OCI-LY7 (cell line): ENCODE results near the gene CUX1. TPM values are rescaled to one million over a fixed set of nuclear protein-coding genes. Genes with fewer than 3 reads are reported as not detected.

Source experiments
- BruUV-seq: library from RNA; stranded (reverse); fragments of 400-500 nt; replicated peaks from 2 replicates; lab custom pipeline; 2021; lab: Mats Ljungman, UMichigan
- CTCF ChIA-PET: fragments of 300-600 bp; sonication (Branson Sonifier 250); formaldehyde crosslinking; loops from one replicate; lab custom pipeline; 2022; ENCODE audit warnings: antibody characterized with exemption; ENCODE audit not compliant: unreplicated experiment; lab: Charles Lee
- POLR2A ChIA-PET: fragments of 300-600 bp; sonication (Branson Sonifier 250); formaldehyde crosslinking; loops from one replicate; lab custom pipeline; 2022; ENCODE audit warnings: antibody characterized with exemption; lab: Charles Lee
- DNase-seq: peaks from one replicate; pipeline ENCODE4 v3.0.0-alpha.2; 2015; ENCODE audit warnings: low spot score
- H2AFZ ChIP-seq: fragments of 200-600 bp; sonication (generic), shearing (Covaris generic); 2 replicates; pipeline ENCODE4 v1.6.1; 2014; ENCODE audit warnings: mild to moderate bottlenecking, antibody characterized with exemption, low read length, moderate library complexity
- H3K27ac ChIP-seq: fragments of 200-600 bp; sonication (generic); 2 replicates; pipeline ENCODE4 v1.5.1; 2014; ENCODE audit warnings: mixed run types, low read depth, mild to moderate bottlenecking, moderate library complexity, low read length, inconsistent platforms; ENCODE audit not compliant: poor library complexity, severe bottlenecking
- H3K36me3 ChIP-seq: fragments of 200-600 bp; sonication (generic); 2 replicates; pipeline ENCODE4 v1.6.1; 2014; ENCODE audit warnings: mild to moderate bottlenecking, antibody characterized with exemption, low read length, moderate library complexity, mixed read lengths; ENCODE audit not compliant: insufficient read depth
- H3K4me1 ChIP-seq: fragments of 200-600 bp; sonication (generic); 2 replicates; pipeline ENCODE4 v1.5.1; 2014; ENCODE audit warnings: mild to moderate bottlenecking, low read length; ENCODE audit not compliant: insufficient read depth, poor library complexity, severe bottlenecking
- H3K4me2 ChIP-seq: fragments of 200-600 bp; sonication (generic); 2 replicates; pipeline ENCODE4 v1.6.1; 2014; ENCODE audit warnings: mild to moderate bottlenecking, low read length
- H3K4me3 ChIP-seq: fragments of 200-600 bp; sonication (generic); 2 replicates; pipeline ENCODE4 v1.5.1; 2014; ENCODE audit warnings: mild to moderate bottlenecking, low read depth, low read length; ENCODE audit not compliant: poor library complexity, severe bottlenecking
- H3K79me2 ChIP-seq: fragments of 200-600 bp; sonication (generic); 2 replicates; pipeline ENCODE4 v1.6.1; 2016; ENCODE audit warnings: low read depth, mild to moderate bottlenecking, low read length, moderate library complexity, mixed read lengths; ENCODE audit not compliant: insufficient read depth
- H3K9me2 ChIP-seq: fragments of 200-600 bp; sonication (generic); 2 replicates; pipeline ENCODE4 v1.6.1; 2016; ENCODE audit warnings: mild to moderate bottlenecking, low read length, mixed read lengths; ENCODE audit not compliant: insufficient read depth
- H3K9me3 ChIP-seq: fragments of 200-600 bp; sonication (generic); 2 replicates; pipeline ENCODE4 v1.6.1; 2014; ENCODE audit warnings: mild to moderate bottlenecking, mixed run types, low read length, mixed read lengths
- H4K20me1 ChIP-seq: fragments of 200-600 bp; sonication (generic); 2 replicates; pipeline ENCODE4 v1.6.1; 2014; ENCODE audit warnings: mild to moderate bottlenecking, antibody characterized with exemption, low read length, moderate library complexity, mixed read lengths; ENCODE audit not compliant: insufficient read depth
- CTCF ChIP-seq: fragments of 200-600 bp; sonication (generic); conservative IDR thresholded peaks from 2 replicates; pipeline ENCODE4 v1.5.1; 2014; ENCODE audit warnings: mild to moderate bottlenecking, antibody characterized with exemption, low read length, moderate library complexity, mixed read lengths
- EZH2phosphoT487 ChIP-seq: fragments of 200-600 bp; sonication (generic); IDR thresholded peaks from 2 replicates; pipeline ENCODE4 v1.6.1; 2018; ENCODE audit warnings: low read depth, borderline replicate concordance, mild to moderate bottlenecking, mixed run types, antibody characterized with exemption, low read length, moderate library complexity, mixed read lengths
- intact Hi-C: fragments of 100-400 bp; cut with micrococcal nuclease; formaldehyde crosslinking; loops from one replicate; pipeline ENCODE4 v1.10.0; 2022; ENCODE audit not compliant: unreplicated experiment
- total RNA-seq, 2 experiments: library from RNA; depleted of rRNA in 1 of 2; stranded (reverse); fragments of >200 nt in 1 of 2; shearing (Covaris generic) in 1 of 2; gene quantifications; 2 replicates each; pipeline ENCODE4 v1.2.3, GENCODE V29; 2014 to 2022

Gene CUX1
- total RNA-seq, 2 experiments from 2014 or later: 143 to 199 TPM

DNA sequence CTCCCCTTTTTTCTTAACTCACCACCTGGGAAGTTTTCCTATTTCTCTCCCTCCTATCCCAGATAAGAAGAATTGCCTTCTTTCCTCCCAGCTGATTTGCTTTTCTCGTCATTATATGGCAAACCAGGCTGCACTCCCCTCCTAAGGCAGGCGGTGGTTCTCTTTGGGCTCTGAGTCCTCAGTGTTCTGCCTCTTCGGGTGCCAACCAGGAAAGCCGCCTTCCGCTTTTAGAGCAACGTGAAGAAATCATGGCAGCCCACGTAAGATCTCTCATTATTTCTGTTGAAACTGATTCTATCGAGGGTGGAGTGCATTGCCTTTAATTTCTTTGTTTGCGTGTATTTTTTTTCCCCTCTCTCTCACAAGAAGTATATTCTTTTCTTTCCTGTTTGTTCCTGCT lies 141.9 kb downstream of the CUX1 start:
- no TSS peak for BruUV-seq
- no peak for TF ChIP-seq EZH2phosphoT487
- intact Hi-C loops: no loop called here
- H2AFZ ChIP-seq: no peak overlapping the region
- peaks cover 63% of the 10 kb centered on the region for H3K36me3 ChIP-seq
- no peak overlapping the region for H3K4me3 ChIP-seq
- no peaks in the 10 kb centered on the region for H3K9me3 ChIP-seq
- H3K9me2 ChIP-seq: no peaks in the 10 kb centered on the region
- DNase-seq: no peak
- no peaks in the 10 kb centered on the region for H4K20me1 ChIP-seq
- peak overlapping the region; percentile 54 for H3K27ac ChIP-seq
- H3K4me2 ChIP-seq: no peak overlapping the region
- H3K4me1 ChIP-seq: peaks cover 45% of the 10 kb centered on the region
- peaks cover 98% of the 10 kb centered on the region for H3K79me2 ChIP-seq
- ChIA-PET POLR2A (interaction anchor here (0.7 kb wide), 1 partner anchor 84 kb away, joined by 6 read pairs; no protein-coding TSS in a partner anchor), CTCF (interaction anchor here (0.5 kb wide), 1 partner anchor 21 kb away, joined by 3 read pairs; no protein-coding TSS in a partner anchor)

- Histone ChIP-seq H3K4me1 (peaks cover 40% of the 10 kb centered on the region), H3K4me3 (no peak overlapping the region), H4K20me1 (no peaks in the 10 kb centered on the region), H3K9me3 (no peaks in the 10 kb centered on the region), H3K27ac (no peak overlapping the region), H3K79me2 (peaks cover 98% of the 10 kb centered on the region), H3K4me2 (no peak overlapping the region), H3K36me3 (peaks cover 68% of the 10 kb centered on the region), H3K9me2 (no peaks in the 10 kb centered on the region), H2AFZ (no peak overlapping the region)
- BruUV-seq: TSS peak; percentile 1
- ChIA-PET CTCF (interaction anchor here (0.5 kb wide), 1 partner anchor 20 kb away, joined by 3 read pairs; no protein-coding TSS in a partner anchor), POLR2A (interaction anchor here (1.0 kb wide), 1 partner anchor 21 kb away, joined by 3 read pairs; no protein-coding TSS in a partner anchor)
- intact Hi-C loops: no loop called here
- no peak for DNase-seq
- TF ChIP-seq CTCF (no peak), EZH2phosphoT487 (no peak)
Measured at GRCh38 chr7:101959829-101960228, 142.4 kb downstream of the CUX1 start.

DNA sequence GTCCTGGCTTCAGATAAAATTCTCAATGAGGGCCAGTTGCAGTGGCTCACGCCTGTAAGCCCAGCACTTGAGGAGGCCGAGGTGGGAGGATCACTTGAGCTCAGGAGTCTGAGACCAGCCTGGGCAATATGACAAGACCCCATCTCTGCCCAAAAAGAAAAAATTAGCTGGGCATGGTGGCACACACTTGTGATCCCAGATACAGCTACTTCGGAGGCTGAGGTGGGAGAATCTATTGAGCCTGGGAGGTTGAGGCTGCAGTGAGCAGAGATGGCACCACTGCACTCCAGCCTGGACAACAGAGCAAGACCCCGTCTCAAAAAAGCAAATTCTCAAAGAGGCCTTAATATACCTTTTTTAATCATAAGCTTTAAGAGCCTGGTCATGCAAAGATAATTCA lies 142.9 kb downstream of the CUX1 start:
- no peak overlapping the region for H3K4me2 ChIP-seq
- no peak overlapping the region for H3K4me3 ChIP-seq
- H4K20me1 ChIP-seq: no peaks in the 10 kb centered on the region
- no peak overlapping the region for H3K27ac ChIP-seq
- H2AFZ ChIP-seq: no peak overlapping the region
- ChIA-PET CTCF (no interaction called here), POLR2A (interaction anchor here (1.0 kb wide), 1 partner anchor 21 kb away, joined by 3 read pairs; no protein-coding TSS in a partner anchor)
- DNase-seq: no peak
- H3K79me2 ChIP-seq: peaks cover 98% of the 10 kb centered on the region
- H3K4me1 ChIP-seq: peaks cover 35% of the 10 kb centered on the region
- no peaks in the 10 kb centered on the region for H3K9me3 ChIP-seq
- no peaks in the 10 kb centered on the region for H3K9me2 ChIP-seq
- intact Hi-C loops: no loop called here
- no TSS peak for BruUV-seq
- H3K36me3 ChIP-seq: peaks cover 73% of the 10 kb centered on the region
- no peak for TF ChIP-seq CTCF
- TF ChIP-seq EZH2phosphoT487: no peak
